ENCODE data around the gene UBLCP1.
"Not testable (repeated sequence)": the region's sequence is repeated elsewhere in the genome, so short reads cannot be mapped to it uniquely, and the experiment has no call there.

Gene UBLCP1, protein sequence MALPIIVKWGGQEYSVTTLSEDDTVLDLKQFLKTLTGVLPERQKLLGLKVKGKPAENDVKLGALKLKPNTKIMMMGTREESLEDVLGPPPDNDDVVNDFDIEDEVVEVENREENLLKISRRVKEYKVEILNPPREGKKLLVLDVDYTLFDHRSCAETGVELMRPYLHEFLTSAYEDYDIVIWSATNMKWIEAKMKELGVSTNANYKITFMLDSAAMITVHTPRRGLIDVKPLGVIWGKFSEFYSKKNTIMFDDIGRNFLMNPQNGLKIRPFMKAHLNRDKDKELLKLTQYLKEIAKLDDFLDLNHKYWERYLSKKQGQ

GRCh38 chr5:159262859-159263568 is at the start of gene UBLCP1:
TSS of gene UBLCP1 (plus strand) at chr5:159263290. CDS start at chr5:159268916, 5,626 bp downstream.
- peak; percentile 74 for DNase-seq

DNA sequence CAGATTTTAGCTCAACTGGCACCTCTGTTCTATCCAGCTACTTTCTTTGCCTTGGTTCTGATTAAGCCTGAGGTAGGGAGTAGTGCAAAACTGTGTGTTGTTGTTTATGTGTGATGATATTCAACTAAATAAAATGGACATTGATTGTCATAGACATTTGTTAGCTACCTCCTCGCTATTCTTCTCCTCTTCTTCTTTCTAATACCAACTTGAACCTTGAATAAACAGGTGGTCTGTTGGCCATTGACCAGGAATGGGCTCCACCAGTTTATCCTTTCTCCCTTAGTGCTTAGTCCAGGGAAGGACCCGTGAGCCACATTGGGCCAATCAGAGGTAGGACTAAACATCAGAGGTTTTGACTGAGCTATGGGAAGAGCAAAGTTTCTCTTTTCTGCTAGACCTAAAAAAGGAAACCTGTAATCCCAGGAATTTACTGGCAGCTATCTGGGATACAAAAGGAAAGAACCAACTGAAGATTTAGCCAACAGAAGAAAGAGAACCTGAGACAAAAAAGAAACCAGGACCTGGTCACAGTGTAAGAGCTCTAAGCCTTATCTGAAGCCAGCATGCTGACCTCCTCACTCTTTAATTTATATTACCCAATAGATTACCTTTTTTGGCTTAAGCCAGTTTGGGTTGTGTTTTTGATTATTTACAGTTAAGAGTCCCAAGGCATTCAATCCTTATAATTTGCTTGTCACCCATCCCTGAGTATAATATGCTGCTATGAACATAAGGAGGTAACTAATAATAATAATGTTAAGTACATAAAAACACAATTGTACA is 48.4 kb upstream of the UBLCP1 start:
- DNase-seq = no peak

GRCh38 chr5:159215886-159216285 is 47.2 kb upstream of the UBLCP1 start:
- DNase-seq = no peak

- no peak for DNase-seq
Measured at GRCh38 chr5:159216454-159216853, 46.6 kb upstream of the UBLCP1 start.

DNA sequence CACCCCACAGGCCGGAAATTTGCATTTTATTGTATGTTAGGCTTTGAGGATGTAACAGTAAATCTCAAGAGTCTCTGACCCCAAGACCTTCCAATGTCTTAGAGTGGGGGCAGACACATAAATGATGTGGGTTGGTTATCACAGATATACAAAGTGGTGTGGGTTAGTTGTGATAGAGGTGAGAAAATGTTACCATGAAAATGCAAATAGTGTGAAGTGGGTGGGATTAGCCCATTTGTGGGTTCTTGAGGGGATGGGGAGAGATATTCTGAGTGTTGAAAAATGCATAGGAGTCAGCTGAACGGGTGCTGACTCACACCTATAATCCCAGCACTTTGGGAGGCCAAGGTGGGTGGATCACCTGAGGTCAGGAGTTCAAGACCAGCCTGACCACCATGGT is 45.9 kb upstream of the UBLCP1 start:
- no peak for DNase-seq

DNA sequence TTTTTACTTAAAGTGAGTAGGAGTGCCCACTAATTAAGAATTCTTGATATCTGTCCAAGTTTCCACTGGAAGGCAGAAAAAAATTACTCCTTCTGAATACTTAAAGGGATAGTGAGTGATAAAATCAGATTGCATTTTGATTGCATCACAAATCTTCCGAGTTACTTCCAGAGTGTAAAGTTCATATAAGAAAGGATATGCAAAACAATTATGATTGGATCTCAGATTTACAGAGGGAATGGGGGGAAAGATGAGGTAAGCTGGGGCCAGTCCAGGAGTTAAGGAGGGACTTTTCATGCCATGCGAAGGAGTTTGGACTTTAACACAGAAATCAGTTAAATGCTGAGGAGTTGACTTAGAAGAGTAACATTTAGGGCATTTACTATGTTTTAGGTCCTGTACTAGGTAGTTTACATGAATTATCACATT is 44.5 kb upstream of the UBLCP1 start:
- DNase-seq = no peak

DNA sequence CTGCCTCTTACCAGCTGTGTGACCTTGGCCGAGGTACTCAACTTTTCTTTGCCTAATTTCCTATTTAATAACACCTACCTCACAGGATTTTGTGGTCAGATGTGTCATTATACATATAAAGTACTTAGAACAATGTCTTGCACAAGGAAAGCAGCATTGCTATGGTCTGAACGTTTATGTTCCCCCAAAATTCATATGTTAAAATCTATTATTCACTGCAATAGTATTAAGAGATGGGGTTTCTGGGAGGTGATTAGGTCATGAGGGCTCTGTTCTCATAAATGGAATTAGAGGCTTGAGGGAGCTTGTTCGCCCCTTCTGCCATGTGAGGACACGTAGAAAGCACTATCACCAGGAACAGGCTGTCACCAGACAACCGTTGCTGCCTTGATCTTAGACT is 42.9 kb upstream of the UBLCP1 start:
- no peak for DNase-seq

DNA sequence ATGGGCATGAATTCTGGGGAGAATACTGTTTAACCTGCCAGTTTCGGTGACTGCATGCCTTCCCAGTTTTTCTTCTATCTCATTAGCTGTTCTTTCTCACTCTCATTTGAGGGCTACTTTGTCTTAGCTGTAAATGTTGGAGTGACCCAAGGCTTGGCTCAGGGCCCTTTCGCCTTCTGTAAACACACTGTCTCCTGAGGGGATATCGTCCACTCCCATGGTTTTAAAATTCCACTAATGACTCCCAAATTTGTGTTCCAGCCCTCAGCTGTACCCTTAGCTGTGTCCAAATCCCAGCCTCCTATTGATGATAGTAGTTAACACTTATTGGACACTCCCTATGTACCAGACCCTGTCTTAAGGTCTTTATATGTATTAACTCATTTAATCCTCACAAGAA is 39.6 kb upstream of the UBLCP1 start:
- no peak for DNase-seq

GRCh38 chr5:159224471-159224870 is 38.6 kb upstream of the UBLCP1 start:
- DNase-seq = no peak

DNA sequence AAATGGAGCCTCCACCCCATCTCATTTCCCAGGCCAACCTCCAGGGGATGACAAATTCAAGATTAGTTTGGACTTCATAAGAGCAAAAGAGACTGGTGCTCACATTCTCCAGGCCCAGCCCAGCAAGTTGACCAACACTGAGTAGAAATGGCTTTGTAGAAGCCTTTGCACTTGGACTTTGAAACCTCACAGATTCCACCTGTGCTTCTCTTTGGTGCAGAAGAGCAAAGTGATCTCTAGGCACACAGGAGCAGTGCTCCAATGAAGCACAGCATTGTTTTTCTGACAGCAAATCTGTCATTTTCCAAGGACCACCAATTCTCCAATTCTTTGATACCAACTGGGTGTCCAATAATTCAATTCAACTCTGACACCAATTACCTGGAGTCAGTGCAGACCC is 36.6 kb upstream of the UBLCP1 start:
- no peak for DNase-seq

- no peak for DNase-seq
Measured at GRCh38 chr5:159227452-159227851, 35.6 kb upstream of the UBLCP1 start.

DNA sequence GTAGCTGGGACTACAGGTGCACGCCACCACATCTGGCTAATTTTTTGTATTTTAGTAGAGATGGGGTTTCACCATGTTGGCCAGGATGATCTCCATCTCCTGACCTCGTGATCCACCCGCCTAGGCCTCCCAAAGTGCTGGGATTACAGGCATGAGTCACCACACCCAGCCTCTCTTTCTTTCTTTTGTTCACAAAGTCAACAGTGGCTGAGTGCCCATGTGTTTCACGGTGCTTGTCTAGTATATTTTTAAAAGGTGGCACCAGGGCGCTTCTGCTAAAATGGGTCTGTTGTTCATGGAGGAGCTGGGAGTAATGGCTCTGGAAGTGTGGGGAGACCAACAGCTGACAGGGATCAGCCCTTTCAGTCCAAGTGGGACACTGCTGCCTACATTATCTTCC is 35.0 kb upstream of the UBLCP1 start:
- not testable (repeated sequence) for DNase-seq

- DNase-seq = no peak
Measured at GRCh38 chr5:159230657-159231056, 32.4 kb upstream of the UBLCP1 start.

DNA sequence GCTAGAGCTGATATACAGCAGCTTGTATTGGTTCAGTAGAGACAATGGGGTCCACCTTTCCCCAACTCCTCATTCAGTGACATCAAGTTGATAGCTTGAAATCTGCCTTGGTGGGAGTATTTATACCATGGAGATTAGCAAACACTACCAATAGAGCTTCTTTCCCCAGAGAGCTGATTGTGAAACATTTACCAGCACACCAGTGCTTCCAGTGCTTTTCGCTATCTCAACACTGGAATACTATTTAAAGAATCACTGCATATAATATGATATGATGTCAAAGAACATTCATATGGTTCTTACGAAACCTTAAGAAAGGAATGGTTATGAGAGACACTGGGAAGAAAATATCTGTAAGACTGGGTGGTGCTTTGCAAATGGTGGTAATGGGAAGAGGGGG is 31.9 kb upstream of the UBLCP1 start:
- DNase-seq = no peak

- not testable (repeated sequence) for DNase-seq
Measured at GRCh38 chr5:159235871-159236520, 27.1 kb upstream of the UBLCP1 start.

DNA sequence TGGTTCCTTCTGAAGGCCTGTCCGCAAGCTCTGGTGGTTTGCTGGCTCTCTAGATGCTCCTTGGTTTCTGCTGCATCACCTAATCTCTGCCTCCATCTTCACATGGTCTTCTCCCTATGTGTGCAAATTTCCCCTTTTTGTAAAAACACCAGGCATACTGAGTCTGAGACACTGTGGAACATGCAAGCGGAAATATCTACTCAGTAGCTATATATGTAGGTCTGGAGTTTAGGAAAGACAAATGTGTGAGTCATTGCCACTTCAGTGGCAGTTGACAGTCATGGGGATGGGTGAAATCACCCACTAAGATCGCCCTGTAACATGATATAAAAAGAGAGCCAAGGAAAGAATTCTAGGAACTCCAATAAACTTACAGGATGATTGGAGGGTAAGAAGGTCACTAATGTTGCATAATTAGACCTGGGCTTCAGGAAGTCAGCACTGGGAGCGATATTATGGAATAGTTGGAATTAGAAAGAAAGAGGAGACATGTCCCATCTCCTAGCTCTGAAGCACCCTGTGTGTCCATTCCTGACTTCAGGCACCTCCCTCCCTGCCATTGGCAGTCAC is 22.7 kb upstream of the UBLCP1 start:
- DNase-seq = peak; percentile 25

GRCh38 chr5:159241946-159242552 is 21.0 kb upstream of the UBLCP1 start:
- DNase-seq = no peak

DNA sequence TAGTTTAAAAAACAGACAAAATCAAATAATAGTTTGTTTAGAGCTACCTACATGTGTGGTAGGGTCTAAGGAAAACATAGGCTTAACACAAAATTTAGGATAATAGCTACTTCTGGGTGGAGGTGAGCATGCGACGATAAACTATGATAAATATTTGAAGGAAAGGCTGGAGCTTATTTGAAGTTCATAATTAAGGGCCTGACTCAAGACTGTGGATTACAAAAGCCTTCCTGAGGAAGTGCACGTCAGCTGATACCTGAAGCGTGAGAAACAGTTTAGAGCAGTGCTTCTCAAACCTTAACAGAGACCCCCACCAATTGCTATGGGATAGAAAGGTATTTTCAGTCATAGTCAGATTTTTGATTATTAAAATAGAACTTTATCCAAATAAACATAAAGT is 20.4 kb upstream of the UBLCP1 start:
- DNase-seq = no peak

DNA sequence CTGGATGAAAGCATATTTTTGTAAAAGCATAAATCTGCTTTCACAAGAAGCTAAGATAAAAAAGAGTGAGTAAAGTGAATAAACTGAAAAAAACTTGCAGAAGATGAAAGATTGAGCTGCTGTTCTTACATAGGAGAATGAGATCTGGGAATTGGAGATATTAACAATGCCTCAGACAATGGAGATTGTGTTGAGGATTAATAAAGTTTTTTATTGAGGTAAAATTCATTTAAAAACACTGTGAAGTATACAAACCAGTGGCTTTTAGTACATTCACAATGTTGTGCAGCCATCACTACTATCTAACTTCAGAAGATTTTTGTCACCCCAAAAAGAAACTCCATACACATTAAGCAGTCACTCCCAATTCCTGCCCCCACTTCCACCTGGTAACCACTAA is 19.7 kb upstream of the UBLCP1 start:
- DNase-seq = no peak

GRCh38 chr5:159244163-159244562 is 18.9 kb upstream of the UBLCP1 start:
- no peak for DNase-seq

DNA sequence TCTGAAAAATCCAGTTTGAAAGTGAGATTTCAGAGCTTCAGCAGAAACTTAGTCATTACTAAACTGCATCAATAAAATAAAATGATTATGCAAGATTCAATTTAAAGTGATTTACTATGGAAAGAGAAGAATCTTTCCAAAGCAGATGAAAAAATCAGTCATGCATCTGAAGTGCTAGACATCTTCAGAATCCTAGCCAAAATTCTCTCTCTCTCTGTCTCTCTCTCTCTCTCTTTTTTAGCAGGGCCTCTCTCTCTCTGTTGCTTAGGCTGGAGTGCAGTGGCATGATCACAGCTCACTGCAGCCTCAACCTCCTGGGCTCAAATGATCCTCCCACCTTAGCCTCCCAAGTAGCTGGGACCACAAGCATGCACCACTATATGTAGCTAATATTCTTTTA is 18.2 kb upstream of the UBLCP1 start:
- DNase-seq = no peak

DNA sequence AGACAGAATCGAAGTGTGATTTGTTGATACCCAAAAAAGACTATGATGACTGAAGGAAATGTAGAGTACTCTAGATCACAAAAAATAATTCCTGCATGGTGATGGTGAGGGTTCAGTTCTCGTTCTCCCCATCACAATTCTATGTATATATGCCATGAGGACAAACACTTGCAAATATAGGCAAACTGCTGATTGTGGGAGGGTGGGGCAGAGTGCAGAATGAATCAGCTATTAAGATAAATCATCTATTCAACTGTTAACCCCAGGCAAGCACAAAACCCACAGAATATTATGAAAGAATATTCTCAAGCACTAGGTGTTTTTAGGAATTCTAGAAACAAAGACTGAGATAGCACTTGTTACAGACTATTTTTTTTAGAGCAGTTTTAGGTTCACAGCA is 13.9 kb upstream of the UBLCP1 start:
- no peak for DNase-seq

Data from HCEC 1CT (cell line).